ENCODE data around the gene B3GAT3.

GRCh38 chr11:62605467-62605866 lies 16.3 kb downstream of the B3GAT3 start:
- no peak for TF ChIP-seq POLR2A (IDR thresholded peaks at IDR 0.05)
- TF ChIP-seq CTCF (IDR thresholded peaks at IDR 0.05 in 4 of 5, conservative IDR thresholded peaks at IDR 0.05 in 1 of 5): no peak

Measured in gastrocnemius medialis (tissue), 4 donors.